ENCODE data around the gene ENTR1.

GRCh38 chr9:136395345-136396218 lies 14.8 kb downstream of the ENTR1 start:
- TF ChIP-seq POLR2AphosphoS5 (IDR thresholded peaks at IDR 0.05) (no peak), POLR2A (IDR thresholded peaks at IDR 0.05) (no peak), CTCF (IDR thresholded peaks at IDR 0.05) (no peak)
